HG03095 (cell line): Measurements from ENCODE around the gene MYO1D.

Experiments
- ATAC-seq: cut with Tn5 transposase; IDR thresholded peaks from one replicate; pipeline ENCODE4 v1.9.1; 2021; ENCODE audit warnings: moderate library complexity; ENCODE audit not compliant: unreplicated experiment

MYO1D gene

DNA sequence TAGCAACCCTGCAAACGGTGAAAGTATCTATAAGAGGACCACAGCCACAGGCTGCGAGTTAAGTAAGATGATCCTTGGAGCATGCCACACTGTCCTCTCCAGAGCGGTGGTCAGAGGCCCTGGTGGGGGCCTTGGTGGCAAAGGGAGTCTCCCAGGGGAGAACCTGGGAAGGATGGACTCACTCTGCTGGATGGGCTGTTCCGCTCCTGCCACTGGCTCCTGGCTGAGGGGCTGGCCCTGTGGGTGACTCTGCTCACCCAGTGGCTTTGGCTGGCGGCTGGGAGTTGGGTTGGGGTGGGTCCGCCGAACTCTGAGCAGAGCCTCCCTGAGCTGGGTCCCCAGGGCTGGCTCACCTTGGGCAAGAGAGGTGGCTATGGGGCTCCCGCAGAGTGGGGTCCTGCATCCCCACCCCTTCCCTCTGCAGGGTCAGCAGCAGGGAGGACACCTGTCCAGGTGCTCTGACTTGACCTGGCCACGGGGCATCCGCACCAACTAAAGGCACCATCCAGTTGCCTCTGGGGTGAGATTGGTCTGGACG, 382.9 kb downstream of the MYO1D start:
- no peak for ATAC-seq

GRCh38 chr17:32493571-32493970, 383.4 kb downstream of the MYO1D start:
- ATAC-seq: no peak

- ATAC-seq: no peak
Observed at GRCh38 chr17:32492648-32493289, 384.2 kb downstream of the MYO1D start.

DNA sequence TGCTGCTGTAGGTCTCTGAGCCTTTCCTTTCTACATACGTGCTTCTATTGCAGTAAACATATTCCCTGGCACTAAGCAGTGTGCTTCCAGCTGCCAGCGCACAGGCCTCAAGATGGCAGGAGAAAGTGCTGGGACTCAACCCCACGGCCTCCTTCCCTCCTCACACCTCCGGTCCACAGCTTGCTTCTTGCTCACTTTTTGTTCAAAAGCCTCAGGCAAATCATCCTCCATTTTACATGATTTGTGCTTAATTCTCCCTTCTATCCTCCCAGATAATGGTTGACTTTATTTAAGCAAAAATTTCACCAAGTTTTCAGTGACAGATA, 384.7 kb downstream of the MYO1D start:
- ATAC-seq: no peak

DNA sequence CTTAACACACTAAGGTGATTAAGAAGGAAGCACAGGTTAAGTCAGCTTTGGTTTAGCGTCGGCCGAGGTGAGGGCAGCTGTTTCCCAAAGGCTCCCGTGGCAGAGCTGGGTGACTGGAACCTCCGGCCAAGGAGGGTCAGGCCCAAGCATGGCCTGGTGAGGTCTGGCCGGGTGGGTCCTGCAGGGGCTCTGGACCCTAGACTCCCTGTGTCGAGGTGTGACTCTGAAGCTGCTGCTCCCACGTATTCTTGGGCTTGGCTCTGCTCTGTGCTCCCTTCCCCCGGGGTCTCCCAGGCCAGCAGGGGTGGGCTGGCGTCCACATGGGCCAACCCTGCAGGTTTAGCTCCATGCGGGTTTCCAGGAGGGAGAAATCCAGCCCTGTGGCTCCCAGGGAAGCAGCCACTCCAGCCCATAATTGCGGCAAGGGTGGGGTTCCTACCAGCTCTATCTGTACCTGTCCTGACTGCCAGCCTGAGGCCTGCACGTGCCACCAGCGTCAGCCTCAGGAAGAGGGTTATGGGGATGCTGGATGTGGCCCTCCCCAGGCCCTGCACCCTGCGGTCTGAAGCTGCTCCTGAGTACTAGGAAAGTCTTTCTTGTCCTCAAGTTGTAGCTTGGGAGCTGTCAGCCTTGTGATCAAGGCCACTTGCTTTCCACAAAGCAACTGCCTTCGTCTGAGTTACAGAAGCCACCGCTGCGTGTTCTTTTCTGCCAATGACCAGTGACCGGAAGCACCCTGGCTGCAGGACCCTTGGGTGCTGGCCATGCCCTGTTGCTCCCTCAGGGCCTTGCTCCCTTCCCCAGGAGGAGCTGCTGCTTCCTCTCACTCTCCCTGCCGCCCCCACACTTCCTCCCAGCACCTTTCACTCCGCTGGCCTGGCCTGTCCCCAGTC, 385.3 kb downstream of the MYO1D start:
- ATAC-seq: no peak

DNA sequence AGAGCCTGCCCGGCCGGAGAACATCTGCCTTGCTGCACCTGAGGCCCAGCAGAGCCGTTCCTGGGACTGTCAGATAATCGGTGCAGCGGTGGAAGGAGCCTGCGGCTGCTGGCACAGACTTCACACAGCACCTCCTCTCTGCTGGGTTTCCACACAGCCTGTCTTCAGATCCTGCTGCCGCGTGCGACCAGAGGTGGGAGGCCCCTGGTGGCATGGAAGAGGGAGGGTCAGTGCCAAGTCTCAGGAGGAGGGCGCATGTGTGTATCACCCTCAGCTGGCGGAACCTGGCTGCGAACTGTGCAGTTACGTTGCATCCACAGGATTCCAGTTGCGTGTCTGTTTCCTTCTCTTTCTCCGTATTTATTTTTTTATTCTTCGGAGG, 386.8 kb downstream of the MYO1D start:
- no peak for ATAC-seq

DNA sequence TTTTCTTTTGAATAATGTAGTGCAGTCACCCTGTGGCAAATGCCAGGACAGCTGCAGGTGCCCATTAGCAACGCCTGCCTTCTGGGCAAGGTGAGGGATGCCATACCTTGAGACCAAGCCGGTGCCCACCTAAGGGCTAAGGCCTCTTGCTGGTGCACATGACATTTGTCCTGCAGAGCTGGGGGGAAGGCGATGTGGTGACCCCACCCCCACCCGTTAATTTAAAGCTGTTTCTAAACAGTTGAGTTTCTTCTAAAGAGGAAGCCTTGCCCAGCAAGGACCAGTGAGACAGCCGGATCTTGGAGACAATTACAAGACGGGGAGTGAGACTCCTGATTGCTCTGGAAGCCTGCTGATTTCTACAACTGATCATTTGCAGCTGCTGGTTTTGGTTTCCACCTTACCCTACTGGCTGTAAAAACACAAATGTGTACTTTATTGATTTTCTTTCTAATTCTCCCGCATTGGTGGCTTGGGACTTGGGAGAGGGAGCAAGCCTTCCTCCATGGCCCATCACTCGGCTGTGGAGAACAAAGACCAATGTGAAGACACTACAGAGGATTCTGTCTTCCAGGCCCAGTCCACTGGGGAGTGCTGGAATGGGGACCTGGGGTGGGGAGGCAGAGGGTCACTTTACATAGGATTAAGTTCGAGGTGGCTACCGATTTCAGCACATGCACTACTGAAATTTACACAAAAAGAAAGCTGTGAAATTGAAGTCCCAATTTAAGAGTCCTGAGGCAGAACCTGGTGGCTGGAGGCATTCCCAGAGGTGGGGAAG, 387.4 kb downstream of the MYO1D start:
- ATAC-seq: no peak

DNA sequence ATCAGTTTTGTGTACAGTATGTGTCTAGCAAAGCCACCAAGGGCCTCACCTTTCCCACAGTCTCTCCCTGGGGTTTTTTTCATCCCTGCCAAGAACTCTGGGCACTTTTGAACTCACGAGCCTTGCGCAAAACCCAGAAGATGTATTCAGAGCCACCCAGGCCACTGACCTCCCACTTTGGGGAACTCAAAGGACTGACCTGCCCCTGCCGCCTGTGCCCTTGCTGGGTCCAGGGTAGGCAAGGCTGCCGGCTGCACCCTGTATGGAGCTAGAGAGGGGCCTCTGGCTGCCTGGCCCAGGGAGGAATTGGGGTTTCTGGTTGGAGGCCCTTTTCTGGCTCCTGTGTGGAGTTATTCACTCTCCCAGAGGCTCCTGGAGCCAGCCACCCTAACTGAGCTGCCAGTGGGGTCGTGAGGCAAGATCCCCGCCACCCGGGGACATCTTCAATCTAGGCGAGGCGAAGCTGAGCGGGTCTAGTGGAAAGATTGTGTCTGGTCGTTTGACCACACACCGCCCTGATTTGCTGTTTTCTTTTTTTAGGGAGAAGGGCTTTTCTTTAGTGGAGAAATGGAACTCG, 388.2 kb downstream of the MYO1D start:
- no peak for ATAC-seq

DNA sequence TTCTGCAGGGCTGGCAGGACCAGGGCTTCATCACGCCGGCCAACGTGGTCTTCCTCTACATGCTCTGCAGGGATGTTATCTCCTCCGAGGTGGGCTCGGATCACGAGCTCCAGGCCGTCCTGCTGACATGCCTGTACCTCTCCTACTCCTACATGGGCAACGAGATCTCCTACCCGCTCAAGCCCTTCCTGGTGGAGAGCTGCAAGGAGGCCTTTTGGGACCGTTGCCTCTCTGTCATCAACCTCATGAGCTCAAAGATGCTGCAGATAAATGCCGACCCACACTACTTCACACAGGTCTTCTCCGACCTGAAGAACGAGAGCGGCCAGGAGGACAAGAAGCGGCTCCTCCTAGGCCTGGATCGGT, 388.8 kb downstream of the MYO1D start:
- no peak for ATAC-seq

DNA sequence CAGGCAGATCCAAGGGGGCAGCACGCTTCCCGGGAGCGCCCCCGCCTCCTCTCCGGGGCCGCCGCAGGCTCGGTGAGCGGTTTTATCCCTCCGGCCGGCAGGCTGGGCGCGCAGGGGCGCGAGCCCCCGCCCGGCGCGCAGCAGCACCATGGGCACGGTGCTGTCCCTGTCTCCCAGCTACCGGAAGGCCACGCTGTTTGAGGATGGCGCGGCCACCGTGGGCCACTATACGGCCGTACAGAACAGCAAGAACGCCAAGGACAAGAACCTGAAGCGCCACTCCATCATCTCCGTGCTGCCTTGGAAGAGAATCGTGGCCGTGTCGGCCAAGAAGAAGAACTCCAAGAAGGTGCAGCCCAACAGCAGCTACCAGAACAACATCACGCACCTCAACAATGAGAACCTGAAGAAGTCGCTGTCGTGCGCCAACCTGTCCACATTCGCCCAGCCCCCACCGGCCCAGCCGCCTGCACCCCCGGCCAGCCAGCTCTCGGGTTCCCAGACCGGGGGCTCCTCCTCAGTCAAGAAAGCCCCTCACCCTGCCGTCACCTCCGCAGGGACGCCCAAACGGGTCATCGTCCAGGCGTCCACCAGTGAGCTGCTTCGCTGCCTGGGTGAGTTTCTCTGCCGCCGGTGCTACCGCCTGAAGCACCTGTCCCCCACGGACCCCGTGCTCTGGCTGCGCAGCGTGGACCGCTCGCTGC, 389.3 kb downstream of the MYO1D start:
- no peak for ATAC-seq

DNA sequence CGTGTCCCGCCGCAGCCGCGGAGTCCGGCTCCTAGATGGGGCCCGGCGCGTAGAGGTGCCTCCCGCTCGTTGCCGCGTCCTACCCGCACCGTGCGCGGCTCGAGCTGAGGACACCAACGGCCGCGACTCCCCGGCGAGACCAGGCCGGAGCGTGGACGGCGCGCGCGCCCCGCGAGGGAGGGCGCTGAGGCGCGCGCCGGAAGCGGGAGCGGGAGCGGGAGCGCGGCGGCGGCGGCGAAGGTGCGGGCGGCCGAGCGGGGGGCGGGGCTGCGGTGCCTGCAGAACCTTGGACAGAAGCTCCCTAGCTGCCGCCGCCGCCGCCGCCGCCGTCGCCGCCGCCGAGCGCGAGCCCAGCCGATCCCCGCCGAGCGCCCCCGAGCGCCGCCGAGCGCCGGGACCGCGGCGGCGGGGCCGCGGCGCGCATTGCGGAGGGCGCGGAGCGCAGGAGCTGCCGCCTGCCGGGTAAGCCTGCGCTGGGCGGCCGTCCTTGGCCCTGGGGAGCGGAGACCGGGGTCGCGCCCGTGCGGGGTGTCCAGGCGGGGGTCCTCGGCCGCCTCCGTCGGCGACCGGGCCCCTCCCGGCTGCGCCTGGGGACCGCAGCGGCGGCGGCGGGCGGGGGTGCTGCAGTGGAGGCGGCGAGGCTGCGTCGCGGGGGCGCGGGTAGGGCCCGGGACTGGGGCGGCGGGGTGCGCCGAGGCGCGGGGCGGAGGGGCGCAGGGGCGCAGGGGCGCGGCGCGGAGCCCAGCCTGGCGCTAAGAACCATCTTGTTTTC, 390.0 kb downstream of the MYO1D start, which contains the start of gene CDK5R1:
CDK5R1 (plus strand) TSS at position 293 of the 772 bp plus-strand sequence. CDS start 628 bp downstream, outside the sequence.
- peak; percentile 35 for ATAC-seq

GRCh38 chr17:32486111-32486700, 390.7 kb downstream of the MYO1D start:
- ATAC-seq: peak; percentile 43

GRCh38 chr17:32485261-32486110, 391.4 kb downstream of the MYO1D start:
- no peak for ATAC-seq

DNA sequence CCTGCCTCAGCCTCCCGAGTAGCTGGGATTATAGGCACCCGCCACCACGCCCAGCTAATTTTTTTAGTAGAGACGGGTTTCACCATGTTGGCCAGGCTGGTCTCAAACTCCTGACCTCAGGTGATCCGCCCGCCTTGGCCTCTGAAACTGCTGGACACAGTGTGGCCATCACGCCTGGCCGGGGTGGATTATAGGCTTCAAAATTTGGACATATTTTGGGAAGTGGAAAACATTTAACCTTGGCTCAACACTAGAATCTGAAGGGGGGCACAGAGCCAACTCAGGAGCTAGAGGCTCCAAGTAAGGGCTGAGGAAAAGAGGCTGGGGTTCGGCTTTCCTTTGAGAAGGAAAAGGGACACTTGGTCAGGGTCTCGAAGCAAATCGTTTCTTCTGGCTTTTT, 392.3 kb downstream of the MYO1D start:
- ATAC-seq: no peak

DNA sequence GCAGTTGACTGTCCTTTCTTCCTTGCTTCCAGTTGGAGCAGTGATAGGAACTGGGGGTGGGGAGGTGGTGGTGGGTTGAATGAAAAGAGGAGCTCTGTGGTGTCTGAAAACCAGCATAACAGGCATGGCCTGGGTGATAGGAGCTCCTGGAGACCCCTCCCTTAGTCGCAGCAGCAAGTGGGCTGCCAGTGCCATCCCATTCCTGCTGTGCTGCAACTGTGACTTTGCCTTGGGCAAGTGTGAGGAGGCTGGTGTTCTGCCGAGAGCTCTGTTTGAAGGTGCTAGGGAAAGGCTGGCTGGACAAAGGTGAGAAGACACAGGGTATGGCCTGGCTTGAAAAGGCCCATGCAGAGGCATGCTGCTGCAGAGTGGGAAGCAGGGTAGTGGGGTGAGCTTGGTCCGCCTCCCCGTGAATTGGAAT, 392.9 kb downstream of the MYO1D start:
- ATAC-seq: no peak

- no peak for ATAC-seq
Observed at GRCh38 chr17:32483451-32484019, 393.4 kb downstream of the MYO1D start.

GRCh38 chr17:32482568-32483320, 394.2 kb downstream of the MYO1D start:
- ATAC-seq: no peak
